K562 (cell line): ENCODE measurements around the gene CBLC. TPM values are rescaled to one million over a fixed set of nuclear protein-coding genes. Genes with fewer than 3 reads are reported as not detected.
A peak's percentile ranks its signal among the peaks of the same experiment; 100 is the strongest.

ENCODE experiments used
- CC2D1A ChIP-seq: fragments of 450-650 bp; IDR thresholded peaks from 2 replicates; pipeline ENCODE4 v1.6.1; 2017; ENCODE audit warnings: mild to moderate bottlenecking
- HDAC8 ChIP-seq: fragments of 450-650 bp; IDR thresholded peaks from 2 replicates; pipeline ENCODE4 v1.6.1; 2016; ENCODE audit warnings: mild to moderate bottlenecking, missing genetic modification characterization, moderate library complexity, missing compliant biosample characterization
- IRF2 ChIP-seq: sonication (generic); formaldehyde crosslinking; IDR thresholded peaks from 2 replicates; pipeline ENCODE4 v1.8.1; 2022; ENCODE audit warnings: mild to moderate bottlenecking, missing genetic modification reagents
- IRF9 ChIP-seq: fragments of 450-650 bp; IDR thresholded peaks from 2 replicates; pipeline ENCODE4 v1.6.1; 2016; ENCODE audit warnings: missing biosample characterization, missing genetic modification characterization
- LARP7 ChIP-seq: fragments of 450-650 bp; IDR thresholded peaks from 2 replicates; pipeline ENCODE4 v1.6.1; 2016
- NCOA6 ChIP-seq: fragments of 450-650 bp; IDR thresholded peaks from 2 replicates; pipeline ENCODE4 v1.6.1; 2017; ENCODE audit warnings: mild to moderate bottlenecking
- TEAD4 ChIP-seq, 2 experiments: sonication (generic) in 1 of 2; formaldehyde crosslinking in 1 of 2; IDR thresholded peaks; 2 replicates each; pipeline versions ENCODE4 v1.6.1 to v1.8.0; 2012 to 2022; ENCODE audit warnings: borderline replicate concordance in 1 of 2, inconsistent platforms in 1 of 2, low read length in 1 of 2, mild to moderate bottlenecking in 1 of 2, missing genetic modification reagents in 1 of 2
- THRAP3 ChIP-seq: fragments of 450-650 bp; IDR thresholded peaks from 2 replicates; pipeline ENCODE4 v1.6.1; 2016; ENCODE audit warnings: mild to moderate bottlenecking, inconsistent platforms, borderline replicate concordance
- THRB ChIP-seq: fragments of 450-650 bp; formaldehyde crosslinking; conservative IDR thresholded peaks from 2 replicates; pipeline ENCODE4 v1.4.0; 2022; ENCODE audit warnings: mild to moderate bottlenecking, missing genetic modification characterization
- ZBTB7A ChIP-seq: IDR thresholded peaks from 2 replicates; pipeline ENCODE4 v1.6.1; 2011; ENCODE audit warnings: low read depth, mild to moderate bottlenecking, low read length, moderate library complexity, borderline replicate concordance; ENCODE audit not compliant: control insufficient read depth
- ZNF140 ChIP-seq: fragments of 250-450 bp; sonication (Bioruptor Pico); IDR thresholded peaks from 2 replicates; pipeline ENCODE4 v1.8.0; 2021; ENCODE audit warnings: moderate library complexity, mild to moderate bottlenecking, inconsistent platforms
- ZNF395 ChIP-seq: fragments of 200-800 bp; sonication (Bioruptor generic); IDR thresholded peaks from 2 replicates; pipeline ENCODE4 v1.6.1; 2017; ENCODE audit warnings: missing genetic modification characterization, missing compliant biosample characterization
- ZNF639 ChIP-seq, 2 experiments: fragments of 200-800 bp in 1 of 2; sonication (Bioruptor generic) in 1 of 2; sonication (generic) in 1 of 2; formaldehyde crosslinking in 1 of 2; IDR thresholded peaks in 1 of 2; conservative IDR thresholded peaks in 1 of 2; 2 replicates each; pipeline versions ENCODE4 v1.5.0 to v1.6.1; 2016 to 2020; ENCODE audit warnings: missing compliant biosample characterization in 1 of 2, missing genetic modification characterization in 1 of 2, missing genetic modification reagents in 1 of 2
- ZNF707 ChIP-seq: fragments of 250-450 bp; sonication (Bioruptor Pico); conservative IDR thresholded peaks from 2 replicates; pipeline ENCODE4 v1.8.0; 2022; ENCODE audit warnings: inconsistent platforms, mild to moderate bottlenecking, moderate library complexity
- ZNF785 ChIP-seq: fragments of 250-450 bp; sonication (Bioruptor Pico); IDR thresholded peaks from 2 replicates; pipeline ENCODE4 v1.4.0; 2020; ENCODE audit warnings: mild to moderate bottlenecking
- polyA plus RNA-seq, 8 experiments: library from polyadenylated mRNA; depleted of rRNA in 4 of 8; stranded (reverse) in 5 of 8; unstranded in 3 of 8; fragments of >200 nt; fragmentation: Nextera tagmentation in 2 of 8; fragmentation: Illumina TruSeq in 1 of 8; extraction: Ambion mirVana in 2 of 8; extraction: Trizol in 1 of 8; gene quantifications; 2 replicates each; pipeline versions ENCODE4 v1.2.1 to v1.2.3, GENCODE V29; 2011 to 2014; ENCODE audit warnings: inconsistent platforms in 1 of 8, missing spikeins in 1 of 8
- total RNA-seq, 7 experiments: library from RNA; depleted of rRNA in 6 of 7; stranded (reverse); fragments of >200 nt in 6 of 7; fragmentation: Illumina TruSeq in 2 of 7; extraction: Trizol in 2 of 7; gene quantifications; 2 replicates each; pipeline versions ENCODE4 v1.2.1 to v1.2.3, GENCODE V29; 2011 to 2021; ENCODE audit warnings: low replicate concordance in 1 of 7
- TF ChIP-seq, protein P1 (sequence below): sonication (generic); formaldehyde crosslinking; IDR thresholded peaks from 2 replicates; pipeline ENCODE4 v1.8.0; 2022; ENCODE audit warnings: missing genetic modification reagents, mild to moderate bottlenecking, moderate library complexity, borderline replicate concordance
- TF ChIP-seq, protein P2 (sequence below): fragments of 250-450 bp; sonication (Bioruptor Pico); IDR thresholded peaks from 2 replicates; pipeline ENCODE4 v1.4.0; 2020; ENCODE audit warnings: mild to moderate bottlenecking, moderate library complexity

Gene CBLC
- total and polyA plus RNA-seq, 9 of the 15 experiments (the other 6 are each of a cell fraction or from before 2014, with no cell fraction given): 0.09 TPM; not detected in 8

- 0 out of 2 replicates have a peak, but pooled peaks have one; percentile 13 for TF ChIP-seq ZNF395
- TF ChIP-seq ZNF639 (CRISPR knock-in tag; conservative IDR thresholded peaks at IDR 0.05 in 1 of 2, IDR thresholded peaks at IDR 0.05 in 1 of 2): peak in 1 of 2 experiments; percentile 52; a peak in 2 of 4 replicates
- no peak for TF ChIP-seq ZNF785
- TF ChIP-seq, protein P1, sequence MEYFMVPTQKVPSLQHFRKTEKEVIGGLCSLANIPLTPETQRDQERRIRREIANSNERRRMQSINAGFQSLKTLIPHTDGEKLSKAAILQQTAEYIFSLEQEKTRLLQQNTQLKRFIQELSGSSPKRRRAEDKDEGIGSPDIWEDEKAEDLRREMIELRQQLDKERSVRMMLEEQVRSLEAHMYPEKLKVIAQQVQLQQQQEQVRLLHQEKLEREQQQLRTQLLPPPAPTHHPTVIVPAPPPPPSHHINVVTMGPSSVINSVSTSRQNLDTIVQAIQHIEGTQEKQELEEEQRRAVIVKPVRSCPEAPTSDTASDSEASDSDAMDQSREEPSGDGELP (CRISPR knock-in tag): peak; percentile 53; the same call in 1 of the 2 replicates
- TF ChIP-seq NCOA6: no peak
- TF ChIP-seq CC2D1A: 0 out of 2 replicates have a peak, but pooled peaks have one; percentile 33
- TF ChIP-seq IRF9 (tag): peak; percentile 28; the same call in 1 of the 2 replicates
- TF ChIP-seq ZBTB7A: no peak
- TF ChIP-seq, protein P2, sequence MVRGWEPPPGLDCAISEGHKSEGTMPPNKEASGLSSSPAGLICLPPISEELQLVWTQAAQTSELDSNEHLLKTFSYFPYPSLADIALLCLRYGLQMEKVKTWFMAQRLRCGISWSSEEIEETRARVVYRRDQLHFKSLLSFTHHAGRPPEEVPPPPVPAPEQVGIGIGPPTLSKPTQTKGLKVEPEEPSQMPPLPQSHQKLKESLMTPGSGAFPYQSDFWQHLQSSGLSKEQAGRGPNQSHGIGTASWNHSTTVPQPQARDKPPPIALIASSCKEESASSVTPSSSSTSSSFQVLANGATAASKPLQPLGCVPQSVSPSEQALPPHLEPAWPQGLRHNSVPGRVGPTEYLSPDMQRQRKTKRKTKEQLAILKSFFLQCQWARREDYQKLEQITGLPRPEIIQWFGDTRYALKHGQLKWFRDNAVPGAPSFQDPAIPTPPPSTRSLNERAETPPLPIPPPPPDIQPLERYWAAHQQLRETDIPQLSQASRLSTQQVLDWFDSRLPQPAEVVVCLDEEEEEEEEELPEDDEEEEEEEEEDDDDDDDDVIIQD (CRISPR knock-in tag): no peak
- TF ChIP-seq LARP7: 0 out of 2 replicates have a peak, but pooled peaks have one; percentile 33
- TF ChIP-seq TEAD4 (IDR thresholded peaks at IDR 0.05; ENCODE audit: low read length): no peak
- no peak for TF ChIP-seq TEAD4 (CRISPR knock-in tag; IDR thresholded peaks at IDR 0.05; ENCODE audit: borderline replicate concordance)
- TF ChIP-seq THRAP3: no peak
- TF ChIP-seq IRF2 (CRISPR knock-in tag): no peak
- no peak for TF ChIP-seq ZNF140
- TF ChIP-seq THRB: 0 out of 2 replicates have a peak, but pooled peaks have one; percentile 35
- no peak for TF ChIP-seq ZNF707 (CRISPR knock-in tag)
- TF ChIP-seq HDAC8 (tag): no peak
Observed at GRCh38 chr19:44747739-44748425, 29.8 kb upstream of the CBLC start (continued).
